Colonic mucosa (tissue), 4 donors: ENCODE data around the gene SEC31A. TPM values are rescaled to one million over a fixed set of nuclear protein-coding genes. Genes with fewer than 3 reads are reported as not detected.

Experiments
- DNase-seq: peaks from one replicate; pipeline ENCODE4 v3.0.0-alpha.2; 2020
- H3K27ac ChIP-seq: fragments of 200-600 bp; one replicate; pipeline ENCODE4 v1.8.0; 2021
- H3K27me3 ChIP-seq: fragments of 200-600 bp; one replicate; pipeline ENCODE4 v1.8.0; 2021
- H3K36me3 ChIP-seq: fragments of 200-600 bp; one replicate; pipeline ENCODE4 v1.8.0; 2021
- H3K4me1 ChIP-seq: fragments of 200-600 bp; one replicate; pipeline ENCODE4 v1.8.0; 2021; ENCODE audit warnings: mild to moderate bottlenecking
- H3K4me3 ChIP-seq: fragments of 200-600 bp; one replicate; pipeline ENCODE4 v1.8.0; 2021
- H3K9ac ChIP-seq, 2 donors: one replicate each; pipeline ENCODE4 v1.7.0; 2013; ENCODE audit warnings: control low read depth in 2 of 2, low read depth in 2 of 2, low read length in 2 of 2
- H3K9me3 ChIP-seq: fragments of 200-600 bp; one replicate; pipeline ENCODE4 v1.8.0; 2021
- intact Hi-C: fragments of 100-400 bp; cut with DNase I; formaldehyde crosslinking; loops from one replicate; pipeline ENCODE4 v1.14.1; 2022
- total RNA-seq, 2 donors: library from RNA; stranded (reverse); fragmentation: NEBNext Ultra II Directional in 1 of 2; extraction: Animal tissue kit (Norgen Biotek cat#: 25700) in 1 of 2; gene quantifications; one replicate each; pipeline ENCODE4 v1.2.1, GENCODE V29; 2021
- TF ChIP-seq, protein P1 (sequence below): fragments of 200-600 bp; IDR thresholded peaks from one replicate; pipeline ENCODE4 v1.8.0; 2022; ENCODE audit warnings: antibody characterized with exemption, mild to moderate bottlenecking
- donor health status: healthy.
- donor health status: DM: no; HTN: no; CAD: no.
- donor health status: DM: no; HTN: no; CAD: no.

SEC31A gene
- total RNA-seq, 2 donors from 2014 or later: 158 to 188 TPM

DNA sequence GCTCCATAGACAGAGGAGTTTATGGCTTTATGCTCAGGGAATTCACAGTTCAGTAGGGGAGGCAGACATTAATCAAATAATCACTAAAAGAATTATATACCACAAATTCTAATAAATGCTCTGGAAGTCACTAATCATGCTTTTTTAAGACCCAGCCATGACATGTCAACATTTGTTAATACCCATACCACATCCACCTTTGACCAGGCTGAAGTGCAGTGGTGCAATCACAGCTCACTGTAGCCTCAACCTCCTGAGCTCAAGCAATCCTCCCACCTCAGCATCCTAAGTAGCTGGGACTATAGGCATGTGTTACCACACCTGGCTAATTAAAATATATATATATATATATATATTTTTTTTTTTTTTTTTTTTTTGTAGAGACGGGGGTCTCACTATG, 79.6 kb downstream of the SEC31A start:
- Histone ChIP-seq H3K4me1 (no peaks in the 10 kb centered on the region), H3K9ac (no peak overlapping the region), H3K27me3 (no peaks in the 10 kb centered on the region), H3K27ac (no peak overlapping the region), H3K36me3 (no peaks in the 10 kb centered on the region), H3K9me3 (no peaks in the 10 kb centered on the region), H3K4me3 (no peak overlapping the region)
- no peak for DNase-seq
- intact Hi-C loops: no loop called here
- TF ChIP-seq, protein P1, sequence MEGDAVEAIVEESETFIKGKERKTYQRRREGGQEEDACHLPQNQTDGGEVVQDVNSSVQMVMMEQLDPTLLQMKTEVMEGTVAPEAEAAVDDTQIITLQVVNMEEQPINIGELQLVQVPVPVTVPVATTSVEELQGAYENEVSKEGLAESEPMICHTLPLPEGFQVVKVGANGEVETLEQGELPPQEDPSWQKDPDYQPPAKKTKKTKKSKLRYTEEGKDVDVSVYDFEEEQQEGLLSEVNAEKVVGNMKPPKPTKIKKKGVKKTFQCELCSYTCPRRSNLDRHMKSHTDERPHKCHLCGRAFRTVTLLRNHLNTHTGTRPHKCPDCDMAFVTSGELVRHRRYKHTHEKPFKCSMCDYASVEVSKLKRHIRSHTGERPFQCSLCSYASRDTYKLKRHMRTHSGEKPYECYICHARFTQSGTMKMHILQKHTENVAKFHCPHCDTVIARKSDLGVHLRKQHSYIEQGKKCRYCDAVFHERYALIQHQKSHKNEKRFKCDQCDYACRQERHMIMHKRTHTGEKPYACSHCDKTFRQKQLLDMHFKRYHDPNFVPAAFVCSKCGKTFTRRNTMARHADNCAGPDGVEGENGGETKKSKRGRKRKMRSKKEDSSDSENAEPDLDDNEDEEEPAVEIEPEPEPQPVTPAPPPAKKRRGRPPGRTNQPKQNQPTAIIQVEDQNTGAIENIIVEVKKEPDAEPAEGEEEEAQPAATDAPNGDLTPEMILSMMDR: no peak

GRCh38 chr4:82810176-82810575, 80.8 kb downstream of the SEC31A start:
- TF ChIP-seq, protein P1: no peak
- Histone ChIP-seq H3K4me1 (no peaks in the 10 kb centered on the region), H3K27me3 (no peaks in the 10 kb centered on the region), H3K27ac (no peak overlapping the region), H3K9me3 (no peaks in the 10 kb centered on the region), H3K9ac (no peak overlapping the region), H3K36me3 (no peaks in the 10 kb centered on the region), H3K4me3 (no peak overlapping the region)
- no peak for DNase-seq
- intact Hi-C loops: no loop called here

DNA sequence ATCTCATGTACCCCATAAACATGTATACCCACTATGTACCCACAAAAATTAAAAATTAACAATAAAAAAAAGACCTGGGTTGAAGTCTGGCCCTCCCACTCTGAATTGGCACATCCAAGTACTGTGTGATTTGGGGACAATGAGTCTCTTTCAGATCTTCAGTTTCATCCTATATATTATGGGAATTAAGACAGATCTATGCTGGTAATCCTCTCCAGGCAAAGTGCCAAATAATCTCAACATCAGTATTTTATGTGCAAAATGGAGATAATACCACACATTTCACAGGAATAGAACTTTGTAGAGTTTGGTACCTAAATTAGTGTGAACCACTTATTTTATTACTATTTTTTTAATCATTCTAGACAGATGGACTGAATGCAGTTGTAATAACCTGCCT, 81.3 kb downstream of the SEC31A start:
- Histone ChIP-seq H3K4me3 (no peak overlapping the region), H3K9ac (no peak overlapping the region), H3K4me1 (no peaks in the 10 kb centered on the region), H3K36me3 (no peaks in the 10 kb centered on the region), H3K27me3 (no peaks in the 10 kb centered on the region), H3K9me3 (no peaks in the 10 kb centered on the region), H3K27ac (no peak overlapping the region)
- DNase-seq: no peak
- TF ChIP-seq, protein P1: no peak
- intact Hi-C loops: no loop called here

DNA sequence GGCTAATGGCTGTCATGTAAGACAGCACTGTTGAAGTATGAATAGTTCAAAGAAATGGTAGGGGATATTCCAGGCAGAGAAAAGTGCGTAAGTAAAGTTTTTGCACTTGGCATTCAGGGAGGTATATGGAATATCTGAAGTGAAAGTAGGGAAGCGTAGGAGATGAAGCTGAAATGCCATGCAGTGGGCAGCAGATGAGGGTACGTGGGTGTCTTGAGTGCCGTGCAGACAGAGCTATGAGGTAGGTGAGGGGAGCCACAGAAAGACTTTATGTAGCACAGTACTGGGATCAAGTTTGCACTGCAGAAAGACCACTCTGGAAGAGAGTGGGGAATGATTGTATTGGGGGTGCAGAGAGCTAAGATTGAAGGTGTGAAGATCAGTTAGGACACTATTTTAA, 87.2 kb downstream of the SEC31A start:
- Histone ChIP-seq H3K27me3 (peaks cover 11% of the 10 kb centered on the region), H3K4me1 (no peaks in the 10 kb centered on the region), H3K4me3 (no peak overlapping the region), H3K9me3 (no peaks in the 10 kb centered on the region), H3K36me3 (no peaks in the 10 kb centered on the region), H3K9ac (no peak overlapping the region), H3K27ac (no peak overlapping the region)
- no peak for DNase-seq
- intact Hi-C loops: no loop called here
- TF ChIP-seq, protein P1: no peak

DNA sequence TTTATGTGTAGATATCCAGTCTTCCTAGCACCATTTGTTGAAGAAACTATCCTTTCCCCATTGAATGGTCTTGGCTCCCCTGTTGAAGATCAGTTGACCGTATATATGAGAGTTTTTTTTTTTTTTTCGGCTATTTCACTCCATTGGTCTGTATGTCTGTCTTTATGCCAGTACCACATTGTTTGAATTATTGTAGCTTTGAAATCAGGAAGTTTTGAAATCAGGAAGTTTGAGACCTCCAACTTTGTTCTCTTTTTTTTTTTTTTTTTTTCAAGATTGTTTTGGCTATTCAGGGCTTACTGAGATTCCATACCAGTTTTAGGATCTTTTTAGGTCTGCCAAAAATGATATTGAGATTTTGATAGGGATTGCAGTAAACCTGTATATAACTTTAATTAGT, 88.0 kb downstream of the SEC31A start:
- H3K36me3 ChIP-seq: no peaks in the 10 kb centered on the region
- no peak overlapping the region for H3K4me3 ChIP-seq
- TF ChIP-seq, protein P1: no peak
- no peak overlapping the region for H3K9ac ChIP-seq
- intact Hi-C loops: no loop called here
- no peaks in the 10 kb centered on the region for H3K4me1 ChIP-seq
- no peaks in the 10 kb centered on the region for H3K9me3 ChIP-seq
- no peak for DNase-seq
- H3K27ac ChIP-seq: no peak overlapping the region
- H3K27me3 ChIP-seq: peaks cover 11% of the 10 kb centered on the region
